GDM1 (cell line): ENCODE data around the gene TTC33.
"Not testable (repeated sequence)": the region's sequence is repeated elsewhere in the genome, so short reads cannot be mapped to it uniquely, and the experiment has no call there.

Experiments
- DNase-seq: peaks from one replicate; lab custom pipeline; 2025; lab: John Stamatoyannopoulos, UW

Gene TTC33

DNA sequence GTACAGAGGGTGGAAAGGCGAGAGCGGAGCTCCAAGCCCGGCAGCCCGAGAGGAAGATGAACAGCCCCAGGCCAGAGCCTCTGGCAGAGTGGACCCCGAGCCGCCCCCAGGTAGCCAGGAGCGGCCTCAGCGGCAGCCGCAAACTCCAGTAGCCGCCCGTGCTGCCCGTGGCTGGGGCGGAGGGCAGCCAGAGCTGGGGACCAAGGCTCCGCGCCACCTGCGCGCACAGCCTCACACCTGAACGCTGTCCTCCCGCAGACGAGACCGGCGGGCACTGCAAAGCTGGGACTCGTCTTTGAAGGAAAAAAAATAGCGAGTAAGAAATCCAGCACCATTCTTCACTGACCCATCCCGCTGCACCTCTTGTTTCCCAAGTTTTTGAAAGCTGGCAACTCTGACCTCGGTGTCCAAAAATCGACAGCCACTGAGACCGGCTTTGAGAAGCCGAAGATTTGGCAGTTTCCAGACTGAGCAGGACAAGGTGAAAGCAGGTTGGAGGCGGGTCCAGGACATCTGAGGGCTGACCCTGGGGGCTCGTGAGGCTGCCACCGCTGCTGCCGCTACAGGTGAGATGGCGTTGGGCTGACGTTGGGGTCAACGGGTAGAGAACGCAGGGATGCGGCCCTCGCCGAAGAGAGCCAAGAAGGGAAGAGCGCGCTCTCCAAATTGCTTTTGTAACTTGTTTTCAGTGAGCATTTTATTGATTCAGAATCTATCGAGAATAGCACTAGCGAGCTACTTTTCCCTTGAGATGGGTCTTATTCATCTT is 75.7 kb downstream of the TTC33 start, which contains the start of gene PTGER4:
Gene PTGER4, plus strand, starts transcription at position 3 of the 769 bp plus-strand sequence. CDS start 1,079 bp downstream, outside the sequence.
- DNase-seq: no peak

DNA sequence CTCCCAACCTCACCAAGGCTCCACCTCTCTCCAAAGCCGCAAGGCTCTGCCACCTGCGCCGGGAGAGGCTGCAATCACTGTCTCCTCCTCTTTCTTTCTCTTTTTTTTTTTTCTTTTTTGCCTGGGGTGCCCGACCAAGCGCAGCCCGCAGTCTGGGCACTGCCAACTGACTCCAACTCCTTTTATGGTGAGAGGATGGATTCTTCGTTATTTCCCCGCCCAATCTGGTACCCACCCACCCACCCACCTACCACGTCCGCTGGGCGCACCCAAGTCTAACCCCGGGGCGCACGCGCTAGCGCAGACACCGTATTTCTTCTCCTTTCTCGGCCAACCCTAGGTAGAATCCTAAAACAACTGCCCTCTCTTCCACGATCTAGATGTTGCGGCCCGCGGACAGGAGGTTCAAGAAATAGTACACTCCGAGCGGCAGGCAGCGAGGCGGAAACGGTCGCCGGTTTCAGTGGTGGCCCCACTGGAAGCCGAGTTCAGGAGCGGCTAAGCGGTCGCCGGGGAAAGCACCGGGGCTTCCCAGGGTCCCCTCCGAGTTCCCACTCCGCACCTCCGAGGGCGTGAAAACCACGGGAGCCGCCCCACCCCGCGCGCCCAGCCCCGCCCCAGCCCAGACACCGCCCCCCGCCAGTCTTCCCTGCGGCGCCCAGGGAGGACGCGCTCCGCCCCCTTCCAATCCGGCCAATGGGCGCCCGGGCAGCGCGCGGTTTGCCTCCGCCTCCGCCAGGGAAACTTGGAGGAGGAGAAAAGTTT is 76.4 kb downstream of the TTC33 start:
- peak; percentile 73 for DNase-seq

DNA sequence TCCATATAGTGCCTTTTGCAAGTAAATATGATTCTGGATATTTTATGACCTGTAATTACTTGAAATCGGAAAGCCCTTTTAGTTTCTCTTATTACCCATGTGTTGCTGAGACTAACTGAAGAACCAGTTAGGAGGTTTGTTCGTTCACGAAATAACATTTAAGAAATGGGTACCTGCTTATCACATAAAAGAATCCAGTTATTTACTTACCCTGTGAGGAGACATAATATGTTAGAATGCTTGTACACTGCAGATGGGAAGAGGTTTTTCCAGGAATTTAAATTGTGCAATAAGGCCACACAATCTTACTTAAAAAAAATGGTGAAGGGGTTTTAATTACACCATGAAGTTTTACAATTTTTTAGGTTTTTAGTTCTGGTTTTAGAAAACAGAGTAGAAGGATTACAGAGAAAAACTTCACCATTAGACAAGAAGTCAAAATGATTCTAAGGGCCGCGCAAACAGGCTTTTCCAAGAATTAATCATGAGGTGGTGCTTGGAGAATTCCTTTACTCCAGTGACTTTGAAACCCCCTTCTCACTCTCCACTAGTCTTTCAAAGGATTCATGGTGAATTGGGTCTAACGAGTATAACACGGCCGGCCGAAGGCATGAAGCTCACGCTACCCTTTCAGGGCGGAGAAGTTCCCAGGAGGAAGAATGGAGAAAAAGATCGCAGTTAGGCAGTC is 77.2 kb downstream of the TTC33 start:
- no peak for DNase-seq

DNA sequence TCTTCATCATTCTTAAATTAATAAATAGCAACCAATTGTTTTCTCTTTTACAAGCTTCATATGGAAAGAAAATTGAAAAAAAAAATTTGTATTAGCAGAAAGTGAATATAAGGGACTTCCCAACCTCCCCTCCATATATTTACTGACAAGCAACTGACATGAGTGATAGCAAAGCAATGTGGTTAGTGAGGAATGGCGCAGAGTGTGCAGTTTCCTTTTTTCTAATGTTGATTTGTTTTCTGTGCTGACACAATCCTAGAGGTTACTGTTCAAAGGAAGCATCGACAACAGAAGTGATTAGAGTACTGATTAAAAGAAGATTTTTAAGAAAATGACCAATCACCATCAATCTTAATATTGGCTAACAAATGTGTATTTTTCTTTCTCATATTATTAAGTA is 77.7 kb downstream of the TTC33 start:
- no peak for DNase-seq

GRCh38 chr5:40677456-40677855 is 78.3 kb downstream of the TTC33 start:
- no peak for DNase-seq

GRCh38 chr5:40676613-40677343 is 79.0 kb downstream of the TTC33 start:
- DNase-seq: no peak

- no peak for DNase-seq
Measured at GRCh38 chr5:40675396-40676133, 80.2 kb downstream of the TTC33 start.

GRCh38 chr5:40674661-40675235 is 81.0 kb downstream of the TTC33 start:
- no peak for DNase-seq

GRCh38 chr5:40672425-40672824 is 83.3 kb downstream of the TTC33 start:
- peak; percentile 19 for DNase-seq

DNA sequence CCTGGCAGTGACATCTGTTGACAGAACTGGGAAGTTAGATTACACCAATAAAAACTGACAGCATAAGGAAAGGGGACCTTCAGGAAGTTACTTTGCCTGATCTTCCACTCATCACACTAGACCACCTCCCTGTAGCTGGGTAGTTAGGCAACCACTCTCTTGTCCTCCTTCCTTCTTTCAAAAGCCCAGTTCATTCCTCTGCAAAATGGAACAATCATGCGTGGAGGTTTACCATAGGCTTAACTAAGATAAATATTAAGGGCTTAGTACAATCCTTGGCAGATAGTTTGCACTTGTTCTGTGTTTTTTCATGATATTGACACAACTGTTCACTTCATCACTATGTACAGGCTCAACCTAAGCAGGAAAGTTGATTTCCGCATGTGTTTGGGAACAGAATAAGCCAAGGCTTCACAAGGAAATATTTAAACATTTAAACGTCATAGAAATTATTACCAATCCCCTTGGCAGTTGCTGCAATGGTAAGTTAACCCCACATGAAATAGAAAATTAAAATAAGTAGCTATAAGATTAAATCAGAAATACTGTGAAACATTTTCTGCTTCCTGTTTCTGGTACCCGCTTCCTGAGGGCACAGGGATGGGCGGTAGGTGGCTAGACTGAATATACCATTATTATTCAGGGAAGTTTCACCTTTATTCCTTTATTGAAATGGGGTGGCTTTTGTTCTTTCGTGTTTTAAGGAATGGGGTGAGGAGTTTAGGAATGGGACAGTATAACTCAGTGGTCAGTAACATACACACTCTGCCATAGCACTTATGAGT is 86.0 kb downstream of the TTC33 start:
- DNase-seq: no peak

- DNase-seq: no peak
Measured at GRCh38 chr5:40667161-40667663, 88.5 kb downstream of the TTC33 start.

GRCh38 chr5:40666657-40667056 is 89.1 kb downstream of the TTC33 start:
- no peak for DNase-seq

DNA sequence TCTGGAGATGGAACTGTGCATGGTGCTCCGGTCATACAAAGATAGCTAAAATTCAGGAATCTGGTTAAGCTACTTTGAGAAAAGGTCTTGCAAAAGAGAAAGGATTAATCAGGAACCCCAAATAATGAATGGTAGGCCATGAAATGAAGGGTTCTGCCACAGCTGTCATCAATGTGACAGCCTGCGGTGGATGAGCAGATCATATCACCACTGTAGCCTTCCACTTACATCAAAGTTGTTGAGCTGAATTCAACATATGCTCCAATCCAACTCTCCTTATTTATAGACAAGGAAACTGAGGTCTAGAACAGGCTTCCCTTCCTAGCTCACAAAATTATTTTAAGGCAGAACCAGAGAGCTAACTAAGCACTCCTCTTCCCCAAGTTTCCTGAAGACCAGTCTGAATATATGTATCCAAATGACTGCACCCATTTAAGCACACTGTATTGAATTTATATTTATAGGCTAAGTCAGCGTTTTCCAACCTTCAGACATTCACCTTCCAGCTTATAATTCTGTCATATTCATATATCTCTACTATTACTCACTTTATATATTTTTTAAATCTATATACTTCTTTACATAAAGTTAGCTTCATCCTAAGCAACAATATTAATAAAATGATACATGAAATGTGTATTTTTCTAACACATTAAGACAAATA is 90.0 kb downstream of the TTC33 start:
- peak; percentile 30 for DNase-seq

GRCh38 chr5:40660751-40661150 is 95.0 kb downstream of the TTC33 start:
- no peak for DNase-seq

- no peak for DNase-seq
Measured at GRCh38 chr5:40656766-40657165, 99.0 kb downstream of the TTC33 start.

DNA sequence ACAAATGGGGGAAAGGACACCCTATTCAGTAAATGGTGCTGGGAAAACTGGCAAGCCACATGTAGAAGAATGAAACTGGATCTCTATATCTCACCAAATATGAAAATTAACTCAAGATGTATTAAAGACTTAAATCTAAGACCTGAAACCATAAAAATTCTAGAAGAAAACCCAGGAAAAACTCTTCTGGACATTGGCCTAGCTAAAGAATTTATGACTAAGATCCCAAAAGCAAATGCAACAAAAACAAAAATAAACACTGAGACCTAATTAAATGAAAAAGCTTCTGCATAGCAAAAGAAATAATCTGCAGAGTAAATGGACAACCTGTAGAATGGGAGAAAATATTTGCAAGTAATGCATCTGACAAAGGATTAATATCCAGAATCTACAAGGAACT is 99.7 kb downstream of the TTC33 start:
- DNase-seq: not testable (repeated sequence)

DNA sequence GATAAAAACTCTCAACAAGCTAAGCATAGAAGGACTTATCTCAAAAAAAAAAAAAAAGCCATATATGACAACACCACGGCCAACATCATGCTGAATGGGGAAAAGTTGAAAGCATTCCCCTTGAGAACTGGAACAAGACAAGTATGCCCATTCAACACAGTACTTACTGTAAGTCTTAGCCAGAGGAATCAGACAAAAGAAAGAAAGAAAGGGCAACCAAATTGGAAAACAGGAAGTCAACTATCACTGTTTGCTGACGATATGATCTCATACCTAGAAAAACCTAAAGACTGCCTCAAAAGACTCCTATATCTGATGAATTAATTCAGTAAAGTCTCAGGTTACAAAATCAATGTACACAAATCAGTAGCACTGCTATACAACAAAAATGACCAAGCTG is 100.6 kb downstream of the TTC33 start:
- DNase-seq: no peak

DNA sequence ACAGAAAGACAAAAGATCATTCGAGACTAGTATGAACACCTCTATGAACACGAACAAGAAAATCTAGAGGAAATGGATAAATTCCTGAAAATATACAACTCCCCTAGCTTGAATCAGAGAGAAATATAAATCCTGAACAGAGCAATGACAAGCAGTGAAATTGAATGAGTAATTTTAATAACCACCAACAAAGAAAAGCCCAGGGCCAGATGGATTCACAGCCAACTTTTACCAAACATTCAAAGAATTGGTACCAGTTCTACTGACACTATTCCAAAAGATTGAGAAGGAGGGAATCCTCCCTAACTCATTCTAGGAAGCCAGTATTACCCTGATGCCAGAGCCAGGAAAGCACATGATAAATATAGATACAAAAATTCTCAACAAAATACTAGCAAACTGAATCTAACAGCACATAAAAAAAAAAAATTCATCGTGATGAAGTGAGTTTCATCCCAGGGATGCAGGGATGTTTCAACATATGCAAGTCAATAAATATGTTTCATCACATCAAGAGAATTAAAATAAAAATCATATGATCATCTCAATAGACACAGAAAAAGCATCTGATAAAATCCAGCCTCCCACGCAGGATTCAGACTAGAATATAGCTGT is 101.3 kb downstream of the TTC33 start:
- DNase-seq: no peak
